T-helper 2 cell (primary cell): Measurements from ENCODE around the gene TCF15.

Source experiments
- DNase-seq, 5 experiments: peaks; one replicate each; pipeline versions ENCODE4 v3.0.0 to v3.0.0-alpha.2; 2012 to 2022

Gene TCF15

GRCh38 chr20:577167-577791 lies 32.8 kb downstream of the TCF15 start:
- DNase-seq, result peak in 1 of 5 experiments; percentile 15

GRCh38 chr20:576156-576555 lies 34.0 kb downstream of the TCF15 start:
- DNase-seq, result no peak

GRCh38 chr20:575230-575629 lies 34.9 kb downstream of the TCF15 start:
- no peak for DNase-seq

GRCh38 chr20:574297-574942 lies 35.7 kb downstream of the TCF15 start:
- no peak for DNase-seq

GRCh38 chr20:573414-574296 lies 36.5 kb downstream of the TCF15 start:
- DNase-seq, result no peak

- no peak for DNase-seq
Measured at GRCh38 chr20:572727-573126, 37.4 kb downstream of the TCF15 start.

- no peak for DNase-seq
Measured at GRCh38 chr20:571754-572441, 38.2 kb downstream of the TCF15 start.

- no peak for DNase-seq
Measured at GRCh38 chr20:568673-569415, 41.3 kb downstream of the TCF15 start.

GRCh38 chr20:568097-568652 lies 41.9 kb downstream of the TCF15 start:
- no peak for DNase-seq

GRCh38 chr20:564192-564591 lies 45.9 kb downstream of the TCF15 start:
- no peak for DNase-seq

- no peak for DNase-seq
Measured at GRCh38 chr20:563187-563586, 46.9 kb downstream of the TCF15 start.

GRCh38 chr20:562232-562897 lies 47.7 kb downstream of the TCF15 start:
- no peak for DNase-seq

GRCh38 chr20:561437-562231 lies 48.5 kb downstream of the TCF15 start:
- DNase-seq, result peak in 3 of 5 experiments; percentile 4 to 51 (median 21)

GRCh38 chr20:560680-561079 lies 49.4 kb downstream of the TCF15 start:
- no peak for DNase-seq

GRCh38 chr20:558117-558516 lies 52.0 kb downstream of the TCF15 start:
- DNase-seq, result no peak

- no peak for DNase-seq
Measured at GRCh38 chr20:556984-557383, 53.1 kb downstream of the TCF15 start.

GRCh38 chr20:555976-556385 lies 54.1 kb downstream of the TCF15 start:
- DNase-seq, result no peak
